ENCODE data around the gene GDAP2.

- no peak for TF ChIP-seq RAD21 (IDR thresholded peaks at IDR 0.05; ENCODE audit: low read length)
- no peak for TF ChIP-seq CTCF (conservative IDR thresholded peaks at IDR 0.05; ENCODE audit: low read depth, low read length)
- TF ChIP-seq POLR2A (IDR thresholded peaks at IDR 0.05; ENCODE audit: low read depth, low read length): no peak
- TF ChIP-seq ELK1 (IDR thresholded peaks at IDR 0.05; ENCODE audit: borderline replicate concordance, low read depth, low read length): no peak
- TF ChIP-seq SMC3 (IDR thresholded peaks at IDR 0.05; ENCODE audit: low read depth, low read length): no peak
- TF ChIP-seq RFX5 (IDR thresholded peaks at IDR 0.05; ENCODE audit: low read depth, low read length): no peak
- no peak for TF ChIP-seq MAFK (IDR thresholded peaks at IDR 0.05; ENCODE audit: low read depth, low read length)
- no peak for TF ChIP-seq MAZ (IDR thresholded peaks at IDR 0.05; ENCODE audit: borderline replicate concordance, low read depth, low read length)
- no peak for TF ChIP-seq BHLHE40 (IDR thresholded peaks at IDR 0.05; ENCODE audit: low read depth, low read length)
Measured at GRCh38 chr1:117905019-117905418, 24.4 kb downstream of the GDAP2 start.
